A549 (cell line): ENCODE data around the gene ZNF385D. TPM values are rescaled to one million over a fixed set of nuclear protein-coding genes. Genes with fewer than 3 reads are reported as not detected.

Source experiments
- ATAC-seq, 2 experiments: fragments of 200-7000 bp in 1 of 2; fragments of >200 bp in 1 of 2; cut with Nextera tagmentation in 1 of 2; cut with Tn5 transposase in 1 of 2; 3 replicates each; pipeline versions ENCODE4 v1.8.0 to v1.9.1; 2018 to 2020; ENCODE audit warnings: mild to moderate bottlenecking in 1 of 2, moderate library complexity in 1 of 2
- CTCF ChIA-PET: fragments of 300-600 bp; sonication (Branson Sonifier 250); formaldehyde crosslinking; extraction: SDS; loops from one replicate; lab custom pipeline; 2021; ENCODE audit warnings: antibody characterized with exemption, inconsistent platforms; lab: Yijun Ruan, JAX
- POLR2A ChIA-PET: fragments of 350-600 bp; formaldehyde crosslinking; extraction: SDS; loops from one replicate; lab custom pipeline; 2021; ENCODE audit warnings: antibody characterized with exemption, inconsistent platforms; lab: Yijun Ruan, JAX
- DNase-seq, 2 experiments: peaks; one replicate each; pipeline versions ENCODE4 v3.0.0 to v3.0.0-alpha.2; 2011 to 2016; ENCODE audit warnings: low read depth in 1 of 2, low spot score in 1 of 2
- FAIRE-seq: peaks from 2 replicates; lab custom pipeline; 2011; peaks lifted over from hg19 to GRCh38; lab: Jason Lieb, UNC
- H3K27ac ChIP-seq, 2 experiments: fragments of >200 bp; sonication (Bioruptor Twin); formaldehyde crosslinking; 3 replicates each; pipeline ENCODE4 v1.5.1; 2016 to 2017
- H3K4me1 ChIP-seq: fragments of >200 bp; sonication (Bioruptor Twin); formaldehyde crosslinking; 3 replicates; pipeline ENCODE4 v1.6.1; 2016
- H3K4me2 ChIP-seq: fragments of >200 bp; sonication (Bioruptor Twin); formaldehyde crosslinking; 3 replicates; pipeline ENCODE4 v1.6.1; 2016
- H3K4me3 ChIP-seq: fragments of >200 bp; sonication (Bioruptor Twin); formaldehyde crosslinking; 3 replicates; pipeline ENCODE4 v1.5.1; 2016
- H3K9me3 ChIP-seq: fragments of >200 bp; sonication (Bioruptor Twin); formaldehyde crosslinking; 3 replicates; pipeline ENCODE4 v1.6.1; 2016
- ATOH8 ChIP-seq: fragments of 250-450 bp; sonication (Bioruptor Pico); IDR thresholded peaks from 2 replicates; pipeline ENCODE4 v1.5.0; 2020; ENCODE audit warnings: low read depth, mild to moderate bottlenecking, moderate library complexity
- BHLHE40 ChIP-seq: IDR thresholded peaks from 2 replicates; pipeline ENCODE4 v1.6.1; 2012; ENCODE audit warnings: low read depth, low read length, inconsistent platforms
- CBX8 ChIP-seq: fragments of 200-600 bp; sonication (generic); IDR thresholded peaks from 2 replicates; pipeline ENCODE4 v1.6.1; 2016
- CHD2 ChIP-seq: fragments of 150-350 bp; IDR thresholded peaks from 2 replicates; pipeline ENCODE4 v1.6.1; 2014; ENCODE audit warnings: low read length; ENCODE audit not compliant: partially characterized antibody
- CTCF ChIP-seq: fragments of >200 bp; sonication (Bioruptor Twin); formaldehyde crosslinking; IDR thresholded peaks from 3 replicates; pipeline ENCODE4 v1.5.1; 2016
- E2F6 ChIP-seq: IDR thresholded peaks from 2 replicates; pipeline ENCODE4 v1.6.1; 2012; ENCODE audit warnings: low read depth, borderline replicate concordance
- EHF ChIP-seq: fragments of 250-450 bp; sonication (Bioruptor Pico); IDR thresholded peaks from 2 replicates; pipeline ENCODE4 v1.5.0; 2020; ENCODE audit warnings: mild to moderate bottlenecking
- EHMT2 ChIP-seq: fragments of 200-600 bp; sonication (generic); IDR thresholded peaks from 2 replicates; pipeline ENCODE4 v1.6.1; 2016; ENCODE audit warnings: antibody characterized with exemption, low read depth, mild to moderate bottlenecking, moderate library complexity
- FOSL2 ChIP-seq, 2 experiments: fragments of 450-650 bp in 1 of 2; fragments of >200 bp in 1 of 2; sonication (Bioruptor Twin) in 1 of 2; formaldehyde crosslinking; IDR thresholded peaks; 2 replicates each; pipeline versions ENCODE4 v1.5.0 to v1.6.1; 2016 to 2020; ENCODE audit warnings: mild to moderate bottlenecking in 1 of 2, moderate library complexity in 1 of 2
- FOXS1 ChIP-seq: fragments of 250-450 bp; sonication (Bioruptor Pico); IDR thresholded peaks from 2 replicates; pipeline ENCODE4 v1.5.0; 2020; ENCODE audit warnings: mild to moderate bottlenecking, moderate library complexity
- HES2 ChIP-seq: fragments of >200 bp; sonication (Bioruptor Twin); formaldehyde crosslinking; IDR thresholded peaks from 2 replicates; pipeline ENCODE4 v1.6.1; 2016
- HEYL ChIP-seq: fragments of 250-450 bp; sonication (Bioruptor Pico); IDR thresholded peaks from 2 replicates; pipeline ENCODE4 v1.8.0; 2021; ENCODE audit warnings: mild to moderate bottlenecking, moderate library complexity
- HOXA7 ChIP-seq: fragments of 250-450 bp; sonication (Bioruptor Pico); IDR thresholded peaks from 2 replicates; pipeline ENCODE4 v1.5.0; 2020; ENCODE audit warnings: mild to moderate bottlenecking, moderate library complexity
- JUN ChIP-seq, 2 experiments: fragments of >200 bp; sonication (Bioruptor Twin); formaldehyde crosslinking; IDR thresholded peaks; 2 replicates in 1 of 2; 3 replicates in 1 of 2; pipeline ENCODE4 v1.6.1; 2016 to 2017
- JUNB ChIP-seq: fragments of >200 bp; sonication (Bioruptor Twin); formaldehyde crosslinking; IDR thresholded peaks from 2 replicates; pipeline ENCODE4 v1.6.1; 2016
- MAX ChIP-seq: IDR thresholded peaks from 2 replicates; pipeline ENCODE4 v1.6.1; 2012
- PHF8 ChIP-seq: fragments of 200-600 bp; sonication (generic); IDR thresholded peaks from 2 replicates; pipeline ENCODE4 v1.6.1; 2016; ENCODE audit warnings: low read depth, mild to moderate bottlenecking, antibody characterized with exemption, moderate library complexity, borderline replicate concordance
- POLR2AphosphoS2 ChIP-seq: conservative IDR thresholded peaks from 2 replicates; pipeline ENCODE4 v1.6.1; 2012; ENCODE audit warnings: low read length, improper control_type of control experiment, inconsistent platforms
- REST ChIP-seq: fragments of 200-600 bp; sonication (generic); IDR thresholded peaks from 2 replicates; pipeline ENCODE4 v1.6.1; 2016; ENCODE audit warnings: antibody characterized with exemption, mild to moderate bottlenecking, moderate library complexity
- TFCP2L1 ChIP-seq: fragments of 250-450 bp; sonication (Bioruptor Pico); IDR thresholded peaks from 2 replicates; pipeline ENCODE4 v1.5.0; 2021; ENCODE audit warnings: mild to moderate bottlenecking
- ZC3H11A ChIP-seq: fragments of 450-650 bp; IDR thresholded peaks from 2 replicates; pipeline ENCODE4 v1.6.1; 2014; ENCODE audit warnings: antibody characterized with exemption, mild to moderate bottlenecking
- ZSCAN20 ChIP-seq: fragments of 250-450 bp; sonication (Bioruptor Pico); IDR thresholded peaks from 2 replicates; pipeline ENCODE4 v1.8.0; 2022; ENCODE audit warnings: mild to moderate bottlenecking, moderate library complexity
- WGBS: methylation state at CpG from one replicate; pipeline ENCODE4 v1.1.6; 2017; ENCODE audit errors: missing lambda C conversion rate; 5-methylcytosine and 5-hydroxymethylcytosine counted together
- polyA plus RNA-seq, 4 experiments: library from polyadenylated mRNA; depleted of rRNA in 3 of 4; stranded (reverse); fragments of >200 nt; fragmentation: RNase III in 1 of 4; extraction: RNeasy Plus Mini Kit Qiagen cat#74134 plus additional on column Dnase treatment in 1 of 4; gene quantifications; 2 replicates in 3 of 4; 3 replicates in 1 of 4; pipeline ENCODE4 v1.2.3, GENCODE V29; 2011 to 2017

Gene ZNF385D
- polyA plus RNA-seq, 2 of the 4 experiments (the other 2 are of a cell fraction): not detected

GRCh38 chr3:21544076-21544462, 206.9 kb downstream of the ZNF385D start:
- no peak overlapping the region for H3K4me3 ChIP-seq
- TF ChIP-seq ATOH8 (CRISPR knock-in tag) (no peak), CBX8 (no peak), ZSCAN20 (CRISPR knock-in tag) (no peak), JUN (IDR thresholded peaks at IDR 0.05) (no peak), HOXA7 (CRISPR knock-in tag) (no peak), ZC3H11A (no peak), HES2 (no peak), FOXS1 (CRISPR knock-in tag) (no peak), FOSL2 (IDR thresholded peaks at IDR 0.05) (no peak), FOSL2 (CRISPR knock-in tag; IDR thresholded peaks at IDR 0.05) (no peak), CHD2 (no peak), REST (no peak), CTCF (no peak), MAX (no peak), E2F6 (no peak), HEYL (no peak), BHLHE40 (no peak), TFCP2L1 (CRISPR knock-in tag) (no peak), JUNB (no peak), EHF (CRISPR knock-in tag) (no peak)
- CTCF ChIA-PET: no interaction called here
- WGBS: under 1% methylated on average over 4 of the region's 4 CpGs
- DNase-seq (no peak), ATAC-seq (no peak), FAIRE-seq (no peak)
- H3K9me3 ChIP-seq: no peaks in the 10 kb centered on the region
- POLR2A ChIA-PET: no interaction called here
- no peak overlapping the region for H3K27ac ChIP-seq
- H3K4me1 ChIP-seq: no peaks in the 10 kb centered on the region
- no peak overlapping the region for H3K4me2 ChIP-seq

GRCh38 chr3:21543380-21544075, 207.5 kb downstream of the ZNF385D start:
- ATAC-seq (no peak), DNase-seq (no peak), FAIRE-seq (no peak)
- Histone ChIP-seq H3K4me1 (no peaks in the 10 kb centered on the region), H3K4me2 (no peak overlapping the region), H3K9me3 (no peaks in the 10 kb centered on the region), H3K27ac (no peak overlapping the region), H3K4me3 (no peak overlapping the region)
- WGBS: 33% methylated on average over 15 of the region's 15 CpGs
- no peak for TF ChIP-seq BHLHE40
- no peak for TF ChIP-seq PHF8
- no peak for TF ChIP-seq EHF (CRISPR knock-in tag)
- no peak for TF ChIP-seq POLR2AphosphoS2
- no peak for TF ChIP-seq EHMT2
- ChIA-PET CTCF (no interaction called here), POLR2A (no interaction called here)
